Hepatocyte (in vitro differentiated cells): ENCODE data around the gene OTX1.

ENCODE experiments used
- CTCF ChIP-seq: fragments of 200-600 bp; sonication (generic); IDR thresholded peaks from 2 replicates; pipeline ENCODE4 v1.5.1; 2016; ENCODE audit warnings: antibody characterized with exemption, mild to moderate bottlenecking; ENCODE audit not compliant: poor library complexity
- EZH2phosphoT487 ChIP-seq: fragments of 200-600 bp; sonication (generic); IDR thresholded peaks from one replicate; pipeline ENCODE4 v1.6.1; 2018; ENCODE audit warnings: antibody characterized with exemption, mild to moderate bottlenecking, low read depth, moderate library complexity; ENCODE audit not compliant: unreplicated experiment, severe bottlenecking

DNA sequence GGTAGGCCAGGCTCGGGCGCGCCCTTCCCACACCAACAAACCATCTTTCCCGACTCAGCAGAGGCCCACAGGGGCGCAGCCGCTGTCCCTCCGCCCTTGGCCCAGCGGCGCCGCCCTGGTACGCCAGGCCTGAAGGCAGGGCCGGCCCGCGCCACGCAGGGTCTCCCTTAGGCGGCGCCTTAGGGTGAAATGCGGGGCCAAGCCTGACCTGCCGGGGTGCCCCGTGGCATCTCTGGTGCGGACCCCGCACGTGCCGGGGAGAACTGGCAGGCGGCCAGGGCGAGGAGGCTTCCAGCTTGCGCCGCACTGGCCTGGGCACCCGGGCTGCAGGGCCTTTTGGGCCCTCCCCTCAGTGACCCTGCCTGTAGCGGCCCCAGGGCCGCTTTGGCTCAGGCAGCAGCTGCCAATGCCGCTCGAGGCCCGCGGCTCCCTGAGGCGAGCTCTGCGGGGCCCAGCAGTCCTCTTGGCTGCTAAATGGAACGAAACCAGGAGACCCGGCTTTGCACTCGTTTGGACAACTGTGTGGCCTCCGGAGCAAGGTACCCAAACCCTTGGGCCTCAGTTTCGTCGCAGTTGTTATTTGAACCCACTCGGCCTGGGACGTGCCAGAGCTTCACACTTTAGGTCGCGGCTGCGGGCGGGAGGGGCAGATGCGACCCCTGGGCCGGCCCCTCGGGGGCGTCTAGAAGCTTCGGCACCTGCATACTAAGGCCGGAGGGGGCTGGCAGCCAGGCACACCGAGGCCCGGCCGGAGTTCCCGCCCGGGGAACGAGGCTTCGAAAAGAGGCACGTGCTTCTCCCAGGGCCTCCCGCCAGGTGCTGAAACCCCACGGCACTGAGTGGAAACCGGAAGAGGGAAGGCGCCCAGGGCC lies 8.5 kb downstream of the OTX1 start:
- TF ChIP-seq CTCF (no peak), EZH2phosphoT487 (peak; percentile 90)
